Sigmoid colon (tissue), 7 donors: Measurements from ENCODE around the gene ASB17. TPM values are rescaled to one million over a fixed set of nuclear protein-coding genes. Genes with fewer than 3 reads are reported as not detected.
"Not testable (repeated sequence)": the region's sequence is repeated elsewhere in the genome, so short reads cannot be mapped to it uniquely, and the experiment has no call there.

Experiments
- DNase-seq: peaks from one replicate; pipeline ENCODE4 v3.0.0-alpha.2; 2019
- H3K27ac ChIP-seq, 4 donors: fragments of 200-600 bp; sonication (generic); one replicate each; pipeline ENCODE4 v1.5.1; 2016 to 2019; ENCODE audit warnings: mild to moderate bottlenecking in 1 of 4
- H3K27me3 ChIP-seq, 3 donors: fragments of 200-600 bp; sonication (generic); one replicate each; pipeline ENCODE4 v1.5.1; 2019; ENCODE audit warnings: mild to moderate bottlenecking in 1 of 3
- H3K36me3 ChIP-seq, 4 donors: fragments of 200-600 bp; sonication (generic); one replicate each; pipeline ENCODE4 v1.5.1; 2016 to 2019
- H3K4me1 ChIP-seq, 4 donors: fragments of 200-600 bp; sonication (generic); one replicate each; pipeline ENCODE4 v1.5.1; 2017 to 2019
- H3K4me3 ChIP-seq, 4 donors: fragments of 200-600 bp; sonication (generic); one replicate each; pipeline ENCODE4 v1.5.1; 2017 to 2019; ENCODE audit warnings: mild to moderate bottlenecking in 2 of 4, moderate library complexity in 1 of 4
- H3K9me3 ChIP-seq, 4 donors: fragments of 200-600 bp in 3 of 4; sonication (generic) in 3 of 4; one replicate each; pipeline versions ENCODE4 v1.5.1 to v1.6.1; 2013 to 2019
- EP300 ChIP-seq, 4 donors: sonication (generic); formaldehyde crosslinking; IDR thresholded peaks; one replicate each; pipeline ENCODE4 v1.6.1; 2017; ENCODE audit warnings: antibody characterized with exemption in 4 of 4
- POLR2A ChIP-seq, 2 donors: fragments of 450-650 bp; IDR thresholded peaks; one replicate each; pipeline ENCODE4 v1.6.1; 2016; ENCODE audit warnings: antibody characterized with exemption in 2 of 2, mild to moderate bottlenecking in 2 of 2, moderate library complexity in 2 of 2
- POLR2AphosphoS5 ChIP-seq, 4 donors: sonication (generic); formaldehyde crosslinking; IDR thresholded peaks; one replicate each; pipeline ENCODE4 v1.6.1; 2017; ENCODE audit warnings: antibody characterized with exemption in 4 of 4
- WGBS, 2 donors: extraction: QIAGEN DNeasy Blood & Tissue Kit; methylation state at CpG; one replicate each; pipeline ENCODE4 v1.1.7; 2013; 5-methylcytosine and 5-hydroxymethylcytosine counted together
- intact Hi-C: fragments of 100-400 bp; cut with DNase I; formaldehyde crosslinking; loops from one replicate; pipeline ENCODE4 v1.15.1; 2023
- polyA plus RNA-seq, 3 donors: library from polyadenylated mRNA; stranded (reverse); fragments of 200-250 nt; gene quantifications; one replicate each; pipeline ENCODE4 v1.2.3, GENCODE V29; 2013
- total RNA-seq, 4 donors: library from RNA; depleted of rRNA; stranded (reverse); fragments of >200 nt; gene quantifications; one replicate each; pipeline ENCODE4 v1.1.0, GENCODE V29; 2016
- TF ChIP-seq, protein P1 (sequence below), 4 experiments: fragments of 450-650 bp in 3 of 4; fragments of 200-600 bp in 1 of 4; IDR thresholded peaks; one replicate each; pipeline ENCODE4 v1.5.1; 2016 to 2019; ENCODE audit warnings: antibody characterized with exemption in 4 of 4, mild to moderate bottlenecking in 3 of 4, moderate library complexity in 2 of 4
- donor health status: healthy with polysubstance abuse.
- donor health status: Bipolar disorder and iron deficiency.
- donor health status: healthy.

The ASB17 gene
- total and polyA plus RNA-seq, 7 donors, result not detected

DNA sequence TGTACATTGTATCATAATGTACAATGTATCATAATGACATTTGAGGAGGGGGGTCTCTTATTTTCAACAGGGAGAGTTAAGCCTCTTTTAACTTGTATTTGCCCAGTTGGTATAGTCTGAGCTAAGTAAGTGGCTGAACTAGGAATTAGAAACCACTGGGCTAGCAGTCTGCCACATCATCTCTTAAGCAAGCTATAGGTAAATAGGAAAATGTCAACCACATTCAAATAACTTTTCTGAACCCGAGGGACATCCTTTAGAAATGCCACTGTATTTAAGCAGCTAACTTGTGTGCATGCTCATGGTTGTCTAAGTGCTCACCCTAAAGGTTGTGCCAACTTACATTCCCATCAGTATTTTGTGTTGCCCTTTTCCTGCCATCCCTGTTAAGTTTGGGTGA, 35.5 kb upstream of the ASB17 start:
- 54 to 68% methylated on average over 1 of the region's 1 CpG for WGBS, 2 donors

GRCh38 chr1:75964760-75965408, 32.7 kb upstream of the ASB17 start:
- intact Hi-C loops, result no loop called here
- TF ChIP-seq, protein P1, sequence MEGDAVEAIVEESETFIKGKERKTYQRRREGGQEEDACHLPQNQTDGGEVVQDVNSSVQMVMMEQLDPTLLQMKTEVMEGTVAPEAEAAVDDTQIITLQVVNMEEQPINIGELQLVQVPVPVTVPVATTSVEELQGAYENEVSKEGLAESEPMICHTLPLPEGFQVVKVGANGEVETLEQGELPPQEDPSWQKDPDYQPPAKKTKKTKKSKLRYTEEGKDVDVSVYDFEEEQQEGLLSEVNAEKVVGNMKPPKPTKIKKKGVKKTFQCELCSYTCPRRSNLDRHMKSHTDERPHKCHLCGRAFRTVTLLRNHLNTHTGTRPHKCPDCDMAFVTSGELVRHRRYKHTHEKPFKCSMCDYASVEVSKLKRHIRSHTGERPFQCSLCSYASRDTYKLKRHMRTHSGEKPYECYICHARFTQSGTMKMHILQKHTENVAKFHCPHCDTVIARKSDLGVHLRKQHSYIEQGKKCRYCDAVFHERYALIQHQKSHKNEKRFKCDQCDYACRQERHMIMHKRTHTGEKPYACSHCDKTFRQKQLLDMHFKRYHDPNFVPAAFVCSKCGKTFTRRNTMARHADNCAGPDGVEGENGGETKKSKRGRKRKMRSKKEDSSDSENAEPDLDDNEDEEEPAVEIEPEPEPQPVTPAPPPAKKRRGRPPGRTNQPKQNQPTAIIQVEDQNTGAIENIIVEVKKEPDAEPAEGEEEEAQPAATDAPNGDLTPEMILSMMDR (IDR thresholded peaks at IDR 0.05), result no peak
- no peak for TF ChIP-seq EP300 (IDR thresholded peaks at IDR 0.05)
- Histone ChIP-seq H3K27me3 (no peaks in the 10 kb centered on the region), H3K36me3 (no peaks in the 10 kb centered on the region), H3K4me1 (no peaks in the 10 kb centered on the region), H3K4me3 (no peak overlapping the region), H3K9me3 (no peaks in the 10 kb centered on the region), H3K27ac (no peak overlapping the region)
- DNase-seq, result no peak

More for the DNA sequence above, 35.5 kb upstream of the ASB17 start:
- Histone ChIP-seq H3K9me3 (no peaks in the 10 kb centered on the region), H3K27me3 (no peaks in the 10 kb centered on the region), H3K4me3 (no peak overlapping the region), H3K4me1 (no peaks in the 10 kb centered on the region), H3K27ac (no peak overlapping the region), H3K36me3 (no peaks in the 10 kb centered on the region)
- DNase-seq, result no peak
- no peak for TF ChIP-seq POLR2AphosphoS5 (IDR thresholded peaks at IDR 0.05)
- TF ChIP-seq POLR2A (IDR thresholded peaks at IDR 0.05), result no peak
- no peak for TF ChIP-seq EP300 (IDR thresholded peaks at IDR 0.05)
- TF ChIP-seq, protein P1 (IDR thresholded peaks at IDR 0.05), result no peak
- intact Hi-C loops, result no loop called here

GRCh38 chr1:75964110-75964759, 32.0 kb upstream of the ASB17 start:
- H3K27ac ChIP-seq, DNase-seq, H3K4me3 ChIP-seq, intact Hi-C loops, H3K9me3 ChIP-seq, H3K36me3 ChIP-seq, H3K27me3 ChIP-seq, H3K4me1 ChIP-seq: not testable (repeated sequence)
- 58 to 85% methylated on average over 10 of the region's 10 CpGs for WGBS, 2 donors

DNA sequence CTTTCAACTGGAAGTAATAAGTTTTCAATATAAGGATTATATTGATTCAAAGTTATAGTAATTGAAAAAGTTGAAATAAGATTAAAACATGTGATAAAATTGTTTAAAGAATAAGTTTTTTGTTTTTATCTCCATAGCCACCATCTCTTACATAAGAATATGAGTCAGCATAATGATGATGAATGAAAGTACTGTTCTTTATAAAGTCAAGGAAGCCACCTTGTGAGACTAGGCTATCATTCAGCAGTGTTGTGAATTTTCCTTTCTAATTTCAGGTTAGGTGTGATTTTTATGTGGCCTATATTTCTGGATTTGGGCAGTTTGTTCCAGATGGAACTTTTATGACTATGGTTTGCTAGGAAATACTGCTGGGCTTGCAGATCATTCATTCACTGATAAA, 22.4 kb upstream of the ASB17 start:
- Histone ChIP-seq H3K27ac (no peak overlapping the region), H3K9me3 (no peaks in the 10 kb centered on the region), H3K36me3 (no peaks in the 10 kb centered on the region), H3K4me1 (no peaks in the 10 kb centered on the region), H3K4me3 (no peak overlapping the region), H3K27me3 (no peaks in the 10 kb centered on the region)
- TF ChIP-seq EP300 (IDR thresholded peaks at IDR 0.05) (no peak), POLR2A (IDR thresholded peaks at IDR 0.05) (no peak)
- TF ChIP-seq, protein P1 (IDR thresholded peaks at IDR 0.05), result no peak
- DNase-seq, result no peak
- intact Hi-C loops, result no loop called here

DNA sequence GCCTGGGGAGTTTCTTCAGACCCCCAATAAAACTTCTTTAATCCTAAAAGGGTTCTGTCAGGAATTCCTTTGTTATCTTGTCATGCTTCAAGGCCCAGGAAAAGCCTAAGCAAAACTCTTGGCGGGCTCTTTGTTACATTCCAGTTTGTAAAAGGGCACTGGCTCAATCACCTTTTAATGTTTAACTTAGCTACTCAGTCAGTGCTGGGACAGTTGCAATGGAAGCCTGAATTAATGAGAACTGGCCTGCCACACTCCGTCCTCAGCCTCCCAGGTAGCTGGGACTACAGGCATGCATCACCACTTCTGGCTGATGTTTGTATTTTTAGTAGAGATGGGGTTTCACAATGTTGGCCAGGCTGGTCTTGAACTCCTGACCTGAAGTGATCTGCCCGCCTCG, 21.3 kb upstream of the ASB17 start:
- Histone ChIP-seq H3K4me3 (no peak overlapping the region), H3K27me3 (no peaks in the 10 kb centered on the region), H3K36me3 (no peaks in the 10 kb centered on the region), H3K9me3 (no peaks in the 10 kb centered on the region), H3K27ac (no peak overlapping the region), H3K4me1 (no peaks in the 10 kb centered on the region)
- 69 to 83% methylated on average over 4 of the region's 4 CpGs for whole genome bisulfite sequencing, 2 donors
- DNase-seq, result no peak
- TF ChIP-seq EP300 (IDR thresholded peaks at IDR 0.05) (no peak), POLR2AphosphoS5 (IDR thresholded peaks at IDR 0.05) (no peak), POLR2A (IDR thresholded peaks at IDR 0.05) (no peak)
- TF ChIP-seq, protein P1 (IDR thresholded peaks at IDR 0.05), result no peak
- intact Hi-C loops, result no loop called here
